Breast epithelium (tissue), 3 donors: ENCODE results near the gene GOSR1.

ENCODE experiments used
- CTCF ChIP-seq, 3 donors: fragments of 450-650 bp; IDR thresholded peaks; one replicate each; pipeline ENCODE4 v1.5.1; 2016 to 2017; ENCODE audit warnings: antibody characterized with exemption in 3 of 3, mild to moderate bottlenecking in 3 of 3, moderate library complexity in 3 of 3
- POLR2A ChIP-seq: fragments of 450-650 bp; IDR thresholded peaks from one replicate; pipeline ENCODE4 v1.6.1; 2016; ENCODE audit warnings: antibody characterized with exemption, mild to moderate bottlenecking, moderate library complexity
- POLR2AphosphoS5 ChIP-seq, 3 donors: sonication (generic); formaldehyde crosslinking; IDR thresholded peaks; one replicate each; pipeline ENCODE4 v1.6.1; 2017; ENCODE audit warnings: antibody characterized with exemption in 3 of 3

DNA sequence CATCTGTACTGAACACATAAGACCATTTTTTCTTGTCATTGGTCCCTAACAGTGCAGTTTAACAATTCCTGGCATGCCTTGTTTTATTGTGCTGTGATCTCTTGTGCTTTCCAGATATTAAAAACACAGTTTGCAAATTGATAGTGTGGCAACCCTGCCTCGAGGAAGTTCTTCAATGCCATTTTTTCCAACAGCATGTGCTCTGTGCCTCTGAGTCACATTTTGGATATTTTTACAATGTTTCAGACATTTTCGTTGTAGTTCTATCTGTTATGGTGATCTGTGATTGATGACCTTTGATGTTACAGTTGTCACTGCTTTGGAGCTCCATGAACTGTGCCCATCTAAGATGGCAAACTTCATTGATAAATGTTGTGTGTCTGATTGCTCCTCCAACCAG is 66.2 kb downstream of the GOSR1 start:
- TF ChIP-seq CTCF (IDR thresholded peaks at IDR 0.05) = no peak
- no peak for TF ChIP-seq POLR2AphosphoS5 (IDR thresholded peaks at IDR 0.05)
- TF ChIP-seq POLR2A = no peak
